IPS DF 4.7 (cell line): Measurements from ENCODE around the gene APP.
"Not testable (repeated sequence)": the region's sequence is repeated elsewhere in the genome, so short reads cannot be mapped to it uniquely, and the experiment has no call there.

Experiments used
- DNase-seq: peaks from one replicate; pipeline ENCODE4 v3.0.0-alpha.2; 2013; ENCODE audit warnings: low spot score; ENCODE audit errors: extremely low read depth

APP gene

DNA sequence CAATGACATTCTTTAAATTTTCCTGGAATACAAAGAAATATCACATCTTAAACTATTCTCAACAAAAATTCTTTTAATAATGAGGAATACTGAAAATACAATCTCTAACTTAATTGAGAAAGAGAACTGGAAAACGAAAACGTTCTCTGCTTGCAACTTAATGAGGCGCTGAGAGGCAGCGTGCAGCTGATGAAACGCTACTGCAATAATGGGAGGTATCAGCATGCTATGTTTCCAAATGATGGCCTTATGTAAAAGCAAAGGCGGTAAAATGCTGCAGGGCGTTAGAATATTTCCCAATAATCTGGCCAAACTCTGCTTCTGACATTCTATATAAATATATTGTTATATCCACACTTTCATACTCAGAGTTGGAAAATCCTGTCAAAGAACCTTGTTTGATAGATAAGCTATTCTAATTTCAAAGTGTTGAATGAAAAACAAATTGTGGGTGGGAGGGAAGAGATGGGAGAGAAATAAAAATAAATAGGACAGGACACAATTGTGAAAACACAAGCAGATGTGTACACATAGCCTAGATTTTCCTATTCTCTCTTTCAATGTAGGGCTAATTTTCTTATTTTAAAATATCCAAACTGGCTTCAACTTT lies 70.9 kb downstream of the APP start:
- DNase-seq = no peak

DNA sequence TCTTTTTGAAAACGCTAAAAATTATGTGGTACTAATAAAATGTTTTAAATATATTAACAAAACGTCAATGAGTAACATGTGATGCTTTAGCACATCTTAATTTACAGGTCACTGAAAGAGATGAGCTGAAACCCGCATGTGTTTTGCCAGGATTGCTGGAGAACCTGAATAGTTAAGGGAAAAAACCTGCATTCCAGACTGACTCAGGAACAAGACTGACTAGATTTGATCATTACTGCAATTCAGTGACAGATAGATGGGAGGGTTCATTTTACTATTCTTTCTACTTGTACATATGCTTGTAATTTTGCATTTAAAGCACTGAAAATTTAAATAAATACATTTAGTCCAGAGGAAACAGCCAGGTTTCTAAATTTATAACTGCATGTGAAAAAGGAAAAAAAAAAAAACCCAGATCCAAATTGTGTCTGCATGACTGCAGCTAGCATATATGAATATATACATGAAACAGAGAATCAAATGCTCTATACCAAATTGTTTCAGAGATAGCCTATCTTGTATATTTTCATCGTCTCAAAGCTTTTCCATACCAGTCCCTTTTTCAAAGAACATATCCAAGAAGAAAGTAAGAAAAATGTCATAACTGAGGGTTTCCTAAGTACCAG lies 71.7 kb downstream of the APP start:
- no peak for DNase-seq

DNA sequence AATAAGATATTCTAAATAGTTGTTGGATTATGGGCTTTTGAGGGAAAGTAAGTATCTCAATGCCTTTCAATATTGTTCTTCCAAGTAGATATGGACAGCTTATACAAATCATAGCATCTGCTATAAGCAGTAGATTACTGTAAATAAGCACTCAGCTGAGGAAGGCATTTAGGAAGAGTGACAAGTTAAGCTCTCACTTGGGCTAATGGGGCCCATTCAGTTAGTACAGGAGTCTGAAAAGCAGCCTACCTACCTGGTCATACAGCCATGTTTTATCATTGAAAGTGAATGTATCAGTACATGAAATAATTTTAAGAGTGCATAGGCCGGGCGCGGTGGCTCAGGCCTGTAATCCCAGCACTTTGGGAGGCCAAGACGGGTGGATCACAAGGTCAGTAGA lies 73.1 kb downstream of the APP start:
- DNase-seq = no peak

DNA sequence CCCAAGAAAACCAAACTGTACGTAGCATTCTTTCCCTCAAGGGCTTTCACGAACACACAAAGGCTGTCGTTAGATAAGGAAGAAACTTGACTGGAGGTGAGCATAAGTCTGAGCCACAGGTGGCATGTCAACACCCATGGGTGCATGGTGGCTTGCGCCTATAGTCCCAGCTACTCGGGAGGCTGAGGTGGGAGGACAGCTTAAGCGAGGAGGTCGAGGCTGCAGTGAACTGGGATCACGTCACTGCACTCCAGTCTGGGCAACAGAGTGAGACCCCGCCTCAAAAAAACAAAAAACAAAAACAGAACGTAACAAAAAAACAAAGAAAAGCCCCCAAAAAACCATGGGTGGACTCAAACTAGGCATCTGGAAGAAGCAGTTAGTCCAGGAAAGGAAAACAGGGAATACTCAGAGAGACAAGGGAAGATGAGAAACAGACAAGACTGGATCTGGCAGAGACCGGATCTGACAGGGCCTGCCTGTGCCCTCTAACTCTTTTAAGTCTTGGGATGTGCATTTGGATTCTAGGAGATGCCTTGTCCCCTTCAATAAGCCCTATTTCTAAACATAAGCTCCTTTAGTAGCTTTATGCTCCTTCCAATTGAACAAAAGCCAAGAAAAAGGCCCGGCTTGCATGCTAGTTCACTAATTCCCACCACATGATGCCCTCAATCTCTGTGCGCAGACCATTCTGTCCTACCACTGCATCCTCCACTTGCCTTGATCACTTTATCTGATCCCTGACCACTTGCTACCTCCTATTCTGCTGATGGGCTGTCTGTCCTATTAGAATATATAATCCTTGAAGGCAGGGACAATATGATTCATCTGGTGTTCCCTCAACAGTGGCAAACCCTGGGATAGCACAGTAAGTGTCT lies 73.8 kb downstream of the APP start:
- no peak for DNase-seq

DNA sequence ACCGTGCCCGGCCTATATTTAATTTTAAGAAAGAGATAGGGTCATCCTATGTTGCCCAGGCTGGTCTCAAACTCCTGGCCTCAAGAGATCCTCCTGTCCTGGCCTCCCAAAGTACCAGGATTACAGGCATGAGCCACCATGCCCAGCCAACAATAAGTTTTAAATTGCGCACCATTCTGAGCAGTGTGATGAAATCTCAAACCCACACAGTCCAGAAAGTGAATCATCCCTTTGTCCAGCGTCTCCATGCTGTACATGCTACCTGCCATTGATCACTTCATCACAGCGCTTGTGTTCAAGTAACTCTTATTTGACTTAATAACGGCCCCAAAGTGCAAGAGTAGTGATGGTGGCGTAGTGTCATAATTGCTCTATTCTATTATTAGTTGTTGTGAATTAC lies 75.4 kb downstream of the APP start:
- no peak for DNase-seq

DNA sequence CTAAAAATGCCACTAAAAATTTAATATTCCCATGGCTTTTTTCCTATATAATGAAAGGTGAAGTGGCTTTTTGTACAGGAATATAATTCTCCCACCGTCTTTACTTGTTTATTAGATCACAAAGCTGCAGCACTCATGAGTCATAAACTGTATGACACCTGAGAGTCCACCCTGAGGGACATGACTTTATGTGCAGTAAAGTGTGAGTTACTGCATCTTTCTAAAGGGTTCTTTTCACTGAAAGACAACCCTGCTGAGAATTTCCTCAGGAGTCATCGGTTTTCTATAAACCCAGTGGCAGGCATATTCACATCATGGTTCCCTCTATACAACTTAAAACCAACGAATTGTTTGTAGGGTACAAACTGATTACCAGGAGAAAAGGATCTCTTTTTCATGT lies 77.4 kb downstream of the APP start:
- no peak for DNase-seq

DNA sequence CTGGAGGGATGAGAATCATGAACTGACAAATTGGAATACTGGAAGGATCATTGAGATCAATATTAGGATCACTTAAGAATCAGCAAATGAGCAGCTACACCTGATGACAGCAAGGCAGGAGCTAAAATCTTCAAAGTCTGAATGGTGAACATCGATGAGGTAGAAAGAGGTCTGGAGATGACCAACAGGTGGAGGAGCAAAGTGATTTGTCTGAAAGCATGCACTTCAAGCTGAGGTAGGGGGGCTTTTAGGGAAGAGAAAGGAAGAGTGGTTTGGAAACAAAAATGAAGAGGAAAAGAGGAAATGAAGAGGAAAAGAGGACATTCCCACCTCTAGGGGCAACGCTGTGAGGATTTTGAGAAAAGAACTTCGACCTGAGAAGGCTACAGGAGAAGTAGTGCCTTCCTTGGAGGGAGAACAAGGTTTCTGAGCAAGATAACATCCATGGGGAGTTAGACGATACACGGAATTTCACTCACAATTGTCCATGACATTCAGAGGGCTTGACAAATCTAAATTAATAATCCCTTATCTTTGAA lies 79.0 kb downstream of the APP start:
- no peak for DNase-seq

DNA sequence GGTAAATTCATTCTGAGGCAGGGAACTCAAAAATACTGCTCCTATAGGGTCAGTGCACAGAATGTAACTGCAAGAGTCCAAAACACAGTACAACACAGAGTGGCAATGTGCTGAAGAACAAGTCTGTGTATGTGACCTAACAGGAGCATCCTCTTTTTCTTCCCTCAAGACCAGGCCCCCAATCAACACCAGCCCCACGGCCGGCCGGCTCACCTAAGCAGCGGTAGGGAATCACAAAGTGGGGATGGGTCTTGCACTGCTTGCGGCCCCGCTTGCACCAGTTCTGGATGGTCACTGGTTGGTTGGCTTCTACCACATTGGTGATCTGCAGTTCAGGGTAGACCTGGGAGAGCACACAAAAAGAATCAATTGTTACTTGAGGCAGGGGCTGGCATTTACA lies 80.8 kb downstream of the APP start:
- no peak for DNase-seq

DNA sequence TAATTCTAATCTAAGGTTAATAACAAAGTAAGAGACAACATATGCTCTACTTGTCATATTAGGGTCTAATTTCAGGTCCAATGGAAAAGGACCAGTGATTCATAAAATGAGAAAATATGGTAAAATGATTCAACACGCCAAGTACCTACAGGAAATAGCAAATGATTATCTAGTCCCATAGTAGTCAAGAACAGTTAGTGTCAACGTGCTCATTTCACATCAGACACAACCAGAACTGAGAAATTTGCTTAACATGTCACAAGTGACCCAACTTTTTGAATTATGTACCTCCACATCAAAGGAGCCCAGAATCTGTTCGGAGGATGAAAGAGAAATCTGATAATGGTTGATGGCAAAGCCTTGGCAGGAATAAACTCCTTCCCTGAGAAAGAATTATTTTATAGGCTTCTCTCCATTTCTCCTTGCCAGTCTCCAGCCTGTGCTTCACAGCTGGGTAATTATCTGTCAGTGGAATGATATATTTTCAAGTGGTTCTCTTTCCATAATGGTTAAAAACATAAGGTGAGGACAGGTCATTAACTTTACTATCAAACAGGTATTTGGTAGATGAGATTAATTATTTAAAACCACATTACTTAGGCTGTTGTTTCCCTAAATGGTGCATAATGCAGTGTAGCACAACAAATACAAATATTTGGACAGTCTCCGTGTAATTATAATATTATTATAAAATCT lies 83.2 kb downstream of the APP start:
- no peak for DNase-seq

DNA sequence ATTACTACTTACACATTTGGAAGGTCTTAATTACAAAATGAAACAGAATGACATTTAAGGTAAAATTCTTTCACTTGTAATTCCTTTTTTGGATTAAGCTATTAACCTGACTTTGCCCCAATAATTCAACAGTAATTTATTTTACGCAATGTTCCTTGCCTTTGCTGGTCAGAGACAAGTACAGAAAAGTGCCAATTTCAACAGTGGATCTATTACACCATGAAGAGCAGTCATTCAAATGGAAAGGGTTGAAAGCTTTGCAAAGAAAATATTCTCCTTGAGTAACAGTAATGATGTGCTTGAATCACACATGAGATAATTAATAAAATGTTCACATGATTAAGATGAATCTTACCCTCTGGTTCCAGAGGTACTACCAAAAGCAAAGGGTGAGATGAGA lies 84.7 kb downstream of the APP start:
- DNase-seq = no peak

DNA sequence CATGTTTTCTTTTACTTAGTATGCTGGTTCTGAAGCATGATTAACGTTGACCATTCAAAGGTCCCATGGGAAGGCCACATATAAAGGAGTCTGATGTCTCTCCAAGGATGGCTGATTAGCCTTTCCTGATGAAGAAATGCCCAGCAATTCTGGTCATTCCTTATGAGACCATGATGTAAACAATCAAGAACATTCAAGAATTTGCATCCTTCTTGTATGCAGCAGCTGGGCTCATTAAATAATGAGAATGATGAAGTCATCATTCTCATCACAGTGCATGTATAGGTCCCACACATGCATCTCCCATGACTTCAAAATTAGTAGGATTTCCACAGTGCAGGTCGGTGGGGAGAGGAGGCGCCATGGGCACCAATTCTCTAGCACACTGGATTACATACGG lies 85.4 kb downstream of the APP start:
- no peak for DNase-seq

DNA sequence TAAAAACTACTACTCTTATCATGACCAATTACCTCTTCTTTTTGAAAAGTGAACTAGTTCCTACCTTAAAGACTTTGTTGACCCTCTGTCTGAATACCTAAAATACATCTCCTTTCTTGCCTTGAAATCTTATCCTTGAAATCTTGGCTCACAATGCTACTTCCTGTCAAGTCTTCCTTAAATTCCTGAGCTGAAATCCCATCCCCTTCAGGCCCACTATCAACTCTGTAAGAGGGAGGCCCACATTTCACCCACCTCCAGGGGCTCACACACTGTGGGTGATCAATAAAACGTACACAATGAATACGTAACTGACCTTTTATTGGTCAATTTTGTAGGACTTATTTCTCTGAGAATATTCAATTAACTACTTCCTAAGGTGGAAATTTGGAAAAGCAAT lies 88.0 kb downstream of the APP start:
- no peak for DNase-seq

DNA sequence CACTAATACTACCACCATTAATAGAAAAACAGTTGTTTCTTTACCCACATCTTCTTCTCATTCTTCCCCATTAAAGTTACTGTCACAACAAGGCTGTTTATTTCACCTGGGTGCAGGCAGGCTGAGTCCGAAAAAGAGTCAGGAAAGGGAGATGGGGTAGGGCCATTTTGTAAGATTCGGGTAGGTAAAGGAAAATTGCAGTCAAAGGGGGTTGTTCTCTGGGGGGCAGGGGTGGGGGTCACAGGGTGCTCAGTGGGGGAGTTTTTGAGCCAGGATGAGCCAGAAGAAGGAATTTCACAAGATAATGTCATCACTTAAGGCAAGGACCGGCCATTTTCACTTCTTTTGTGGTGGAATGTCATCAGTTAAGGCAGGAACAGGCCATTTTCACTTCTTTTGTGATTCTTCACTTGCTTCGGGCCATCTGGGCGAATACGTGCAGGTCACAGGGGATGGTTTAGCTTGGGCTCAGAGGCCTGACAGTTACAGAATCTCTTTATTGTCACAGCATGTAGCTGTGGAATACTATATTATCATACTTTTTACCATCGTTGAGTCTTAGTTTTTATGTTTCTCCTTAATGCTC lies 89.3 kb downstream of the APP start:
- not testable (repeated sequence) for DNase-seq

DNA sequence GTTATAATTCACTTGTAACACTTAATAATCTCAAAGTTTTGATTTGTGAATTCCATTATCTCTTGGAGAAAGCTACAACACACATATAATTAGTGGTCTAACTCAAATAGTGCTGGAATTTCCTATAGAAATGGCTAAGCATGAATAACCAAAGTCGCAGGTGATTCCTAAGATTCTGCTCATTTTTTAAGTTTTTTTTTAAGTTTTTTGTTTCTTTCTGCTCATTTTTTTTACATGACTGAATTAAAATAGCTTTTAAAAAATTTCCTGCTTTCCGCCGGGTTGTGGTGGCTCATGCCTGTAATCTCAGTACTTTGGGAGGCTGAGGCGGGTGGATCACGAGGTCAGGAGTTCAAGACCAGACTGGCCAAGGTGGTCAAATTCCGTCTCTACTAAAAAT lies 90.4 kb downstream of the APP start:
- no peak for DNase-seq

DNA sequence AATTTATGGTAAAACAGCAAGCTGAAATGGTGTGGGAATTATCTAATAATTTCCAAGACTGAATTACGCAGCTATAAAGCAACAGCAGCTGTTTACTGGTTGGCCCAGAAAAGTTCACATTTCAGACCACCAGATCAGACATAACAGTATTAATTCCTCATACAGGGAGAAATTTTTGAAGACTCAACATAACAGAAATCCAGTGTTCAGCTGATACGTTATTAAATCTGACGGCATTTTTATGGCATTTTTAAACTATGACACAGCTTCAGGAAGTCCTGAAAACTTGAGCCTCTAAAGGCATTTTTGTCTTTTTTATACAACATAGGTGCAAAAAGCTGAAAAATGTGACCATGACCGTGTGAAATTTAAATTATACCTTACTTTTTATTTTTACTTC lies 91.2 kb downstream of the APP start:
- DNase-seq = no peak

DNA sequence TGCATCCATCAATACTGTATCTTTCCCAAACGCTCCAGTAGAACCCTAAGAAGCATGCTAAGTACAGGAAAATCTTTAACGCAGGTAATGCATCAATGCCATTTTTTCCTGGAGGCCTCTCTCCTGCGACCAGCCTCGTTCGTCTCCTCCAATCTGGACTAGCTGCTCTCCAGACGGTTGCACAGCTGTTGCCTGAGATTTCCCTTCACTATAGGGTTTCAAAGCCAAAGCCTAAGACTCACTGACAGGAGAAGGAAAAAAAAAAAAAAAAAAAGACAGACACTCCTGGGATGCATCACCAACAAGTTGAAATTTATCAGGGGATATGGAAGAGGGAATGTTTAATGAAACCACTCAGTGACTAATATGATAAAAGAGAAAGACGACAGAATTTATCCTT lies 93.0 kb downstream of the APP start:
- no peak for DNase-seq

DNA sequence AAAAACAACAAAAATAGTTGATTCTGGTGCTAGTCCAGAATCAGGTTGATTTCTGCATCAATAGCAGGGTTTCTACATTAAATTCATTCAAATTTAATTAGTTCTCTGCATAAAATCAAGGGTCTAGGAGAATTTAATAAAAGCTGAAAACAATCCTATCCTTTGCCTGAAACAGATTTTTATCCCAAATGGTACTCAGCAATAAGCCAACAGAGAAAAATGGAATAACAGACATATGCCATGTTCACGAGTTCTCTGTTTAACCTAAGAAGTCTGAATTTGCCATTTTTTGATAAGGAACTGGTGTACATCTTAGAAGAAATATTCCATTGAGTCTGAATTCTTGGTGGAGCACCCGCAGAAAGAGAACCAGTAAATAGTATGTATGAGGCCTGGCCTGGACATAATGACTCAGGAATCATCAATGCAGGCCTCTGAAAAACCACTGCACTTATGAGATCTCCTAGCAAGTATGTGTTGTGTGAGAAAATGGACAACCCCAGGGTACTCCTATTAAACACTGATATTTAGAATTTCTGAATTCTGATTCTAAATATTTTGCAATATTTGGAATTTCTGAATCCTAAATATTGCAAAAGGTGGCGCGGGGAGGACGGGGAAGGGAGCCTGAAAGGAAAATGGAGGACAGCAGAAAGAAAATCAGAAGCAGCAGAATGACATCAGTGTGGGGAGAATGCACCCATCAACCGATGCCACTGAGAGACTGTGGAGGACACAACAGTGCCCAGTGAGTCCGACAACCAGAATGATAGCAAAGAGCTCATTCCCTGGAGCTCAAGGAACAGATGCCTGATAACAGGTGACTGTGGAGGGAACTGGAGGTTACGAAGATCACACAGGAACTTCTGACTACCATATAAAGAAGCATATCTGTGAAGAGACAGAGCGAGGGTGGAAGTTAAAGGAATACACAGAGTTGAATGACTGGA lies 97.6 kb downstream of the APP start:
- DNase-seq = no peak

DNA sequence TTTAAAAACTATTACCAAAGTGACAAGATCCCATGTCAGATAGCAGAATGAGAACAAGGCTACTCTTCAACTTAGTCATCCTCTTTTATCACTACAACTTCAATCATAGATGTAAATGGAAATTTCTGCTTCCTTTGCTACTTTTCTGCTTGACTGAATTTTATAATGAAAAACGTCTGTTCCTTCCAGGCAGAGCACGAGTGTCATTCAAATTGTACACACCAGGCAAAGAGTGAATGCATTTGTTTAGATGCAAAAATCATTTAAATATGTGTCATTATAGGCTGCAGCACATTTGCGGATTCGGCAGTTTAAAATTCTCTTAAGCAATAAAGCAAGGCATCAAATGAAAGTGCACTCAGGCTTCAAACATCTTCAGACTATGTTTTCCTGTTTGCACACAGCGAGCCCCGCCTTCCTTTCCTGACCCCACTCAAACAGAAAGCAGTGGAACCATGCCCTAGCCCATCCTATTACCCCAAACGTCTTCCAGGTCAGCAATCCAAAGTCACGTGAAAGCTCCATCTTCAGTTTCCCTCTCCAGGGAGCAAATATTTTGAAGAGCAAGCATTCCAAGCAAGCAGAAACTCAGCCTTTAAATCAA lies 99.6 kb downstream of the APP start:
- no peak for DNase-seq

DNA sequence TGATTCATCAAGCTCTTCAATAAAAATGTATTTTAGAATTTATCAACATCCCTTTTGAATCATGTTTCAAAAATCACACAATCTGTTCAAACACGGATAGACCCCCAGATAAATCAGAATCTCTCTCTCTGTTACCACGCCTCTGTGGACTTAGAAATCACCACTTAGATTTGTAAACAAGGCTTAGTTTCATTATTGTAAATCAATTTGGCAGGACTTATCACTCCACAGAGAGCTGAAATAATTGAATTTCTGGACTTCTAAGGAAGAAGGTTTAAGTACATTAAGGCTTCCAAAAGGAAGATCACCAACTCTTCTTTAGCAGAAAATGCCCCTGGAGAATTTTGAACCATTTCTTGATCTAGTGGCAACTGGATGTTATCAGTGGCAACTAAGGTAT lies 100.4 kb downstream of the APP start:
- no peak for DNase-seq

DNA sequence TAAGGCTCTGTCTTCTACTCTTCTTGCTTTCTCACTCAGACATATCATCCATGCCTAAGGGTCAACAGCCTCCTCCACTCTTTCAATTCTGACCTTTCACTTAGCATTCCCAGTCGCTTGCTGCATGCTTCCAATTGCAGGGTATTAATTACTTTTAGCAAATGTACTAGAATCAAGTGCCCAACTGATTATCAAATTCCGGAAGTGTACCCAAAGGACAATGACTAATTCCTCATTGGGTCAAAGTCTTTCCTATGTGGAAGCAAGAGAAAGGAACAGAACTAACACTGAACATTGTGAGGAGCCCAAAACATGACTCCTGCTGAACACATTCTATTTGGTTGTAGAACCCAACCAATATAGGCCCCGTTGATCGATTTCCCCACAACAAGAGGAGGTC lies 101.8 kb downstream of the APP start:
- no peak for DNase-seq
